Mesothelial cell of epicardium (in vitro differentiated cells): ENCODE results near the gene SLC12A3. TPM values are rescaled to one million over a fixed set of nuclear protein-coding genes. Genes with fewer than 3 reads are reported as not detected.

ENCODE experiments used
- DNase-seq, 2 experiments: peaks; one replicate each; pipeline ENCODE4 v3.0.0; 2021; ENCODE audit warnings: low spot score in 2 of 2; ENCODE audit not compliant: unreplicated experiment in 2 of 2
- H3K27ac Mint-ChIP-seq: 2 replicates; pipeline ENCODE4 v1.8.0; 2021; ENCODE audit warnings: mixed read lengths
- H3K27me3 Mint-ChIP-seq: 2 replicates; pipeline ENCODE4 v1.8.0; 2021; ENCODE audit warnings: low read depth, mixed read lengths
- H3K36me3 Mint-ChIP-seq: 2 replicates; pipeline ENCODE4 v1.8.0; 2021; ENCODE audit warnings: mixed read lengths
- H3K4me1 Mint-ChIP-seq: 2 replicates; pipeline ENCODE4 v1.8.0; 2021; ENCODE audit warnings: mixed read lengths
- H3K4me3 Mint-ChIP-seq: 2 replicates; pipeline ENCODE4 v1.8.0; 2021; ENCODE audit warnings: mild to moderate bottlenecking, moderate library complexity, mixed read lengths
- H3K9me3 Mint-ChIP-seq: 2 replicates; pipeline ENCODE4 v1.8.0; 2021; ENCODE audit warnings: mixed read lengths
- total RNA-seq: library from RNA; stranded (reverse); gene quantifications from 3 replicates; pipeline ENCODE4 v1.2.1, GENCODE V29; 2021
- TF ChIP-seq, protein P1 (sequence below): fragments of 200-600 bp; sonication (generic); IDR thresholded peaks from one replicate; pipeline ENCODE4 v1.5.0; 2021; ENCODE audit warnings: antibody characterized with exemption; ENCODE audit not compliant: unreplicated experiment

SLC12A3 gene
- total RNA-seq, 1 donor from 2014 or later: not detected

DNA sequence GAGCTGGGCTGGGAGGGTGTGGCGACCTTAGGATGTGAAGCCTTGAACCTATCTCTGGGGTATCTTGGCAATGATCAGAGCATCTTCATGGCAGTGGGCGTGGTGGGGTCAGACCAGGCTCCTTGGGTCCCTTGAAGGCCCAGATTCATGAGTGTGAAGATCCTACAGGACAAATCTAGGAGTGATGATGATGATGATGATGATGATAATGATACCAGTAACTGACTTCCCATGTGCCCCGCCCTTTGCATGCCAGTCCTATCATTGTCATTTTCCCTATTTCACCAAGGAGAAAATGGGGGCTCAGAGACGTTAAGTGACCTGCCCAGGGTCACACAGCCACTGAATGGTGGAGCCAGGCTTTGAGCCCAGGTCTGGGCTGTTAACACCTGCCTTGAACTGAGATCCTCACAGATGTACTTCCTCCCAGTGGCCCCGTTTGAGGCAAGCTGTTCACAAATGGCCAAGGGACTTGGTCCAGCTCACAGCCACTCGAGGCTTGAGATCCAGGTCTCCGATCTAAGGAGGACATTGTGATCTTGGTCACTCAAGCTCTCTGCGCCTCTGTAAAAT lies 13.4 kb downstream of the SLC12A3 start:
- TF ChIP-seq, protein P1, sequence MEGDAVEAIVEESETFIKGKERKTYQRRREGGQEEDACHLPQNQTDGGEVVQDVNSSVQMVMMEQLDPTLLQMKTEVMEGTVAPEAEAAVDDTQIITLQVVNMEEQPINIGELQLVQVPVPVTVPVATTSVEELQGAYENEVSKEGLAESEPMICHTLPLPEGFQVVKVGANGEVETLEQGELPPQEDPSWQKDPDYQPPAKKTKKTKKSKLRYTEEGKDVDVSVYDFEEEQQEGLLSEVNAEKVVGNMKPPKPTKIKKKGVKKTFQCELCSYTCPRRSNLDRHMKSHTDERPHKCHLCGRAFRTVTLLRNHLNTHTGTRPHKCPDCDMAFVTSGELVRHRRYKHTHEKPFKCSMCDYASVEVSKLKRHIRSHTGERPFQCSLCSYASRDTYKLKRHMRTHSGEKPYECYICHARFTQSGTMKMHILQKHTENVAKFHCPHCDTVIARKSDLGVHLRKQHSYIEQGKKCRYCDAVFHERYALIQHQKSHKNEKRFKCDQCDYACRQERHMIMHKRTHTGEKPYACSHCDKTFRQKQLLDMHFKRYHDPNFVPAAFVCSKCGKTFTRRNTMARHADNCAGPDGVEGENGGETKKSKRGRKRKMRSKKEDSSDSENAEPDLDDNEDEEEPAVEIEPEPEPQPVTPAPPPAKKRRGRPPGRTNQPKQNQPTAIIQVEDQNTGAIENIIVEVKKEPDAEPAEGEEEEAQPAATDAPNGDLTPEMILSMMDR: no peak
- Mint-ChIP-seq H3K4me3 (no peak overlapping the region), H3K36me3 (no peaks in the 10 kb centered on the region), H3K27me3 (no peaks in the 10 kb centered on the region), H3K4me1 (peaks cover 8% of the 10 kb centered on the region), H3K27ac (no peak overlapping the region), H3K9me3 (no peaks in the 10 kb centered on the region)
- no peak for DNase-seq

DNA sequence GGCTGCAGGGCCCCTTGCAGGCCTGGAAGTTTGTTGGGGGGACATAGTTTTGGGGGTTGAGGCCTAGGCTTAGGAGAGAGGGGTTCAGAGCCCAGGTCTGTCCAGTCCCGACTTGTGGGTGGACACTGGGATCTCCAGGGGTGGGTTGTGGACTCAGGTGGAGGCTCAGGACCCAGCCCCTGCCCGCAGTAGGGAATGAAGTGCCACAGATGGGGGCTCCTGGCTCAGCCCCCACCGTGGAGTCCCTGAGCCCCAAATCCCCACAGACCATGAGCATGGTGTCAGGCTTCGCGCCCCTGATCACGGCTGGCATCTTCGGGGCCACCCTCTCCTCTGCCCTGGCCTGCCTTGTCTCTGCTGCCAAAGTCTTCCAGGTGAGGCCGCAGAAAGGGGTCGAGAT lies 14.3 kb downstream of the SLC12A3 start:
- H3K27me3 Mint-ChIP-seq: no peaks in the 10 kb centered on the region
- peaks cover 8% of the 10 kb centered on the region for H3K4me1 Mint-ChIP-seq
- no peak for DNase-seq
- H3K36me3 Mint-ChIP-seq: no peaks in the 10 kb centered on the region
- no peaks in the 10 kb centered on the region for H3K9me3 Mint-ChIP-seq
- no peak overlapping the region for H3K4me3 Mint-ChIP-seq
- no peak overlapping the region for H3K27ac Mint-ChIP-seq
- TF ChIP-seq, protein P1: no peak

DNA sequence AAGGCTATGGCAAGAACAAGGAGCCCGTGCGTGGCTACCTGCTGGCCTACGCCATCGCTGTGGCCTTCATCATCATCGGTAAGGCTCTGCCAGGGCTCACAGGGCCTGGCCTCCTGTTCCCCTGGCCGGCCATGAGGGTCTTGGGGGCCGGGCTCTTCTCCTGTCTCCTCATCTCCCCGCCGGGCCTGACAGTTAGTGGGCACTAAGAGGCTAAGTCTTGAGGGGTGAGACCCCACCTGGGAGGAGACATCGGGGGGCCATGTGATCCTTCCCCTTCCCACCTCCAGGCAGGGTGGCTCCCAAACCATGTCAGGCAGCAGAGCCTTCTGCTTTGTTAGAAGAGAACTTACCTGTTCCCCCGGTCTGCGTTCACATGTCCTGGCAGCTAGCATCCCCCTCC lies 15.2 kb downstream of the SLC12A3 start:
- H3K36me3 Mint-ChIP-seq: no peaks in the 10 kb centered on the region
- no peak for DNase-seq
- H3K4me1 Mint-ChIP-seq: peaks cover 3% of the 10 kb centered on the region
- no peaks in the 10 kb centered on the region for H3K9me3 Mint-ChIP-seq
- H3K27ac Mint-ChIP-seq: no peak overlapping the region
- TF ChIP-seq, protein P1: no peak
- no peak overlapping the region for H3K4me3 Mint-ChIP-seq
- H3K27me3 Mint-ChIP-seq: no peaks in the 10 kb centered on the region

DNA sequence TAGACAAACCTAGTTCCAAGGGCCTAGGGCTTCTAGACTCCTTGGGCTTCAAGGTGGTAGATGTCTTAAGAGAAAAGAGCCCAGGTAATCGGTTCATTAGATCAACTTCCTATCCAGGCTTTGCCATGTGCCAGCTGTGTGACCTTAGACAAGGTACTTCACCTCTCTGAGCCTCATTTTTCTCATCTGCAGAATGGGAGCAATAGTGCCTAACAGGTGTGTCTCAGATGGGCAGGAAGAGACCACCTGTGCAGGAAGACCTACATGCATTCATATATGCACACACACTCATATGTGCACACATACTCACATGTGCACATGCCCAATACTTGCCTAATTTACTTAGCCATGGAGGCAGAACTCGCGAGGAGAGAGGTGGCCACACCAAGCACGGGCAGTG lies 15.7 kb downstream of the SLC12A3 start:
- Mint-ChIP-seq H3K27me3 (no peaks in the 10 kb centered on the region), H3K36me3 (no peaks in the 10 kb centered on the region), H3K4me1 (peaks cover 2% of the 10 kb centered on the region), H3K27ac (no peak overlapping the region), H3K9me3 (no peaks in the 10 kb centered on the region), H3K4me3 (no peak overlapping the region)
- DNase-seq: no peak
- TF ChIP-seq, protein P1: no peak

DNA sequence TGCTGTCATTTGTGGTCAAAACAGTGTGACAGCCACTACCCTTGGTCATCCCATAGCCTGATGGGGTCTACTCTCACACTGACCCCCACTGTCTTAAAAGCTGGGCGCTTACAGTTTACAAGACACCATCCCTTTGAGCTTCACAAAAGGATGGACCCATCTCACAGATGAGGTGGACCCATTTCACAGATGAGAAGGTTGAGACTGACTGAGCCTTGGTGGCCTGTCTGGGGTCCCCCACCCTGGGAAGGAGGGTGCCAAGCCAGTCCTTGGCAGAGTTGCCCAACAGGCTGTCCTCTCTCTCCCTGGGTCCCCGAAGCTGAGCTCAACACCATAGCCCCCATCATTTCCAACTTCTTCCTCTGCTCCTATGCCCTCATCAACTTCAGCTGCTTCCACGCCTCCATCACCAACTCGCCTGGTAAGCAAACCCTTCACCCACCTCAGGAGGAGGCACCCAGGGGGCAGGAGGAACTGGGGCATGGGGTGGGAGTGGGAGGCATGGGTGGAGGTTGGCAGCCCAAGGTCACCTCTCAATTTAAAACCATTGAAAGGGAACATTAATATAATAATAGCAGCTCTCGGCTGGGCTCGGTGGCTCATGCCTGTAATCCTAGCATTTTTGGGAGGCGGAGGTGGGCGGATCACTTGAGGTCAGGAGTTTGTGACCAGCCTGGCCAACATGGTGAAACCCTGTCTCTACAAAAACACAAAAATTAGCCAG lies 17.2 kb downstream of the SLC12A3 start:
- Mint-ChIP-seq H3K27ac (no peak overlapping the region), H3K27me3 (no peaks in the 10 kb centered on the region), H3K4me3 (no peak overlapping the region), H3K36me3 (no peaks in the 10 kb centered on the region), H3K9me3 (no peaks in the 10 kb centered on the region), H3K4me1 (no peaks in the 10 kb centered on the region)
- DNase-seq: no peak
- TF ChIP-seq, protein P1: no peak
